ENCODE measurements around the gene CLINT1.

GRCh38 chr5:157903117-157903450 lies 44.1 kb upstream of the CLINT1 start:
- no peak for TF ChIP-seq POLR2A (IDR thresholded peaks at IDR 0.05)
- TF ChIP-seq, protein P1, sequence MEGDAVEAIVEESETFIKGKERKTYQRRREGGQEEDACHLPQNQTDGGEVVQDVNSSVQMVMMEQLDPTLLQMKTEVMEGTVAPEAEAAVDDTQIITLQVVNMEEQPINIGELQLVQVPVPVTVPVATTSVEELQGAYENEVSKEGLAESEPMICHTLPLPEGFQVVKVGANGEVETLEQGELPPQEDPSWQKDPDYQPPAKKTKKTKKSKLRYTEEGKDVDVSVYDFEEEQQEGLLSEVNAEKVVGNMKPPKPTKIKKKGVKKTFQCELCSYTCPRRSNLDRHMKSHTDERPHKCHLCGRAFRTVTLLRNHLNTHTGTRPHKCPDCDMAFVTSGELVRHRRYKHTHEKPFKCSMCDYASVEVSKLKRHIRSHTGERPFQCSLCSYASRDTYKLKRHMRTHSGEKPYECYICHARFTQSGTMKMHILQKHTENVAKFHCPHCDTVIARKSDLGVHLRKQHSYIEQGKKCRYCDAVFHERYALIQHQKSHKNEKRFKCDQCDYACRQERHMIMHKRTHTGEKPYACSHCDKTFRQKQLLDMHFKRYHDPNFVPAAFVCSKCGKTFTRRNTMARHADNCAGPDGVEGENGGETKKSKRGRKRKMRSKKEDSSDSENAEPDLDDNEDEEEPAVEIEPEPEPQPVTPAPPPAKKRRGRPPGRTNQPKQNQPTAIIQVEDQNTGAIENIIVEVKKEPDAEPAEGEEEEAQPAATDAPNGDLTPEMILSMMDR (IDR thresholded peaks at IDR 0.05): no peak

All from suprapubic skin (tissue), 3 donors.